ENCODE data around the gene DNMT1. TPM values are rescaled to one million over a fixed set of nuclear protein-coding genes. Genes with fewer than 3 reads are reported as not detected.

Gene DNMT1
- total RNA-seq, 2 donors from 2014 or later = 322 to 576 TPM

- Mint-ChIP-seq H3K9me3 (no peaks in the 10 kb centered on the region), H3K4me3 (no peak overlapping the region), H3K4me1 (ENCODE audit: low read depth in 2 of 2) (peaks cover 7 to 20% of the 10 kb centered on the region in 2 donors), H3K27ac (peak overlapping the region in 1 of 2 donors; percentile 60), H3K36me3 (peaks cover 5% of the 10 kb centered on the region), H3K27me3 (no peaks in the 10 kb centered on the region)
- no peak for ATAC-seq
- DNase-seq (ENCODE audit: low spot score) = no peak
These were observed 102.0 kb downstream of the DNMT1 start for GRCh38 chr19:10092648-10093294.

- Mint-ChIP-seq H3K9me3 (no peaks in the 10 kb centered on the region), H3K27me3 (no peaks in the 10 kb centered on the region), H3K4me3 (no peak overlapping the region), H3K4me1 (ENCODE audit: low read depth in 2 of 2) (peaks cover 13 to 26% of the 10 kb centered on the region in 2 donors), H3K36me3 (peaks cover 5% of the 10 kb centered on the region), H3K27ac (peak overlapping the region in 1 of 2 donors; percentile 74)
- DNase-seq (ENCODE audit: low spot score) (no peak), ATAC-seq (no peak)
These were observed 102.7 kb downstream of the DNMT1 start for GRCh38 chr19:10091895-10092641.

DNA sequence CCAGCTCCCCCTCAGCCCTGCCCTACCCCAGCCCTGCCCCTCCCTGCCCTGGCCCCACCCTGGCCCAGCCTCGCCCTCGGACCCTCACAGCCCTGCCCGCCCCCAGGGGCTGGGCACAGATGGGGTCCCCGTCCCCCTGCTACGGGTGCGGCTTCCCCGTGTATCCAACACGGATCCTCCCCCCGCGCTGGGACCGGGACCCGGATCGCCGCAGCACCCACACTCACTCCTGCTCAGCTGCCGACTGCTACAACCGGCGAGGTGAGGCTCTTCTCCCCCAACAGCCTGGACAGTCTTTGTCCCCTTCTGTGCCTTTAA is 103.4 kb downstream of the DNMT1 start:
- Mint-ChIP-seq H3K4me1 (ENCODE audit: low read depth in 2 of 2) (peaks cover 13 to 23% of the 10 kb centered on the region in 2 donors), H3K36me3 (peaks cover 5% of the 10 kb centered on the region), H3K27me3 (no peaks in the 10 kb centered on the region), H3K27ac (peak overlapping the region in 1 of 2 donors; percentile 74), H3K4me3 (no peak overlapping the region), H3K9me3 (no peaks in the 10 kb centered on the region)
- no peak for DNase-seq (ENCODE audit: low spot score)
- ATAC-seq = no peak

- peaks cover 5% of the 10 kb centered on the region for H3K36me3 Mint-ChIP-seq
- ATAC-seq (no peak), DNase-seq (ENCODE audit: low spot score) (no peak)
- H3K27ac Mint-ChIP-seq = peak overlapping the region in 1 of 2 donors; percentile 47
- H3K4me1 Mint-ChIP-seq (ENCODE audit: low read depth in 2 of 2) = peaks cover 13 to 27% of the 10 kb centered on the region in 2 donors
- no peaks in the 10 kb centered on the region for H3K9me3 Mint-ChIP-seq
- no peaks in the 10 kb centered on the region for H3K27me3 Mint-ChIP-seq
- H3K4me3 Mint-ChIP-seq = no peak overlapping the region
These were observed 104.9 kb downstream of the DNMT1 start for GRCh38 chr19:10089801-10090375.

DNA sequence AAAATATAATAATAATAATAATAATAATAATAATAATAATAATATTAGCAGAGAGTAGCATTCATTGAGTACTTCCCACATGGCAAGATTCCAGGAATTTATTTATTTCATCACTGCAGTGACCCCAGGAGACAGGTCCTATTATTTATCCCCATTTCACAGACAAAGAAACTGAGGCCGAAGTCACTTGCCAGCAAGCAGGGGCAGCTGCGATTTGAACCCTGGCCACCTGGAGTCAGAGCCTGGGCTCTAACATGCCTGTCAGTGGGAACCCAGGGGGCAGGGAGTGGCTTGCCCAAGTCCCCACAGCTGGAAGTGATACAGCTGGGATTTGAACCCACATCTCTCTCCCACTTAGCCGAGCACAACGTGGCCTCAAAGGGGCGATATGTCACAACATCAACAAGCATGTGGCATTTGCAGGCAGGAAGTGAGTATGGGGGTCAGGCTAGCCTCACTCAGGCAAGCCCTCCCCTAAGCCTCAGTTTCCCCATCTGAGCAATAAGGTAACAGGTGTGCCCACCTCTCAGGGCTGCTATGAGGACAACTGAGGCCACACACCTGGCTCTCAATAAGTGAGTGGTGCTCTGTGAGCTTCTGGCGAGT is 105.7 kb downstream of the DNMT1 start:
- ATAC-seq = no peak
- peaks cover 13 to 27% of the 10 kb centered on the region in 2 donors for H3K4me1 Mint-ChIP-seq (ENCODE audit: low read depth in 2 of 2)
- no peak overlapping the region for H3K27ac Mint-ChIP-seq
- H3K27me3 Mint-ChIP-seq = no peaks in the 10 kb centered on the region
- H3K9me3 Mint-ChIP-seq = no peaks in the 10 kb centered on the region
- no peak for DNase-seq (ENCODE audit: low spot score)
- peaks cover 5% of the 10 kb centered on the region for H3K36me3 Mint-ChIP-seq
- H3K4me3 Mint-ChIP-seq = no peak overlapping the region

DNA sequence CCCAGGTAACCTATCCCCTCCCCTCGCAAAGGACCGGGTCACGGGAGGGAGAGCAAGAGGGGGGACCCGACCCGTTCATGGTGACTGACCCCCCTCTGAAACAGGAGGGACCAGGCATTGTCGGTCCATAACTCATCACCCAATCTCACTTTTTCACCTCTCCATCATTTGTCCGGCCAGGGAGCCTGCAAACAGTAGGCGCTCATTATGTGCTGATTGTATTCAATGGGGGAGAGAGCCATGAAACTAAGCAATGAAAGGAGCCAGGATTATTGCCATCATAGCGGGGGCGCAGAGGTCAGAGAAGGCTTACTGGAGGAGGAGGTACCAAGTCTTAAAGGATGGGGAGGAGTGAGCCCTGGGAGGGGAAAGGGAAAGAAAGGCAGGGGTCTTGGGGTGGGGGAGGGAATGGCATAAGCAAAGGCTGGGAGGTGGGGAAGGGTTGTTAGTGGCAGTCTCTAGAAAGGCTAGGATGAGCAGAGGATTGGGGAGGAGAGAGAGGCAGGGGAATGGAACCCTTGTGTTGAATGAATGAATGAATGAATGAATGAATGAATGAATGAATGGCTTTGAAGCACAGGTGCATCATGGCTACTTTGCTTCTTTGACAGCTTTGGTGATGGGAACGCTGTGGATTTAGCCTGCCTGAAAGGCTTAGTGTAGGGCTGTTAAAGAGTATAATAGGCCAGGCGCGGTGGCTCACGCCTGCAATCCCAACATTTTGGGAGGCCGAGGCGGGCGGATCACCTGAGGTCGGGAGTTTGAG is 107.3 kb downstream of the DNMT1 start:
- no peaks in the 10 kb centered on the region for H3K36me3 Mint-ChIP-seq

GRCh38 chr19:10086591-10087192 is 108.1 kb downstream of the DNMT1 start:
- Mint-ChIP-seq H3K27me3 (no peaks in the 10 kb centered on the region), H3K4me3 (peak overlapping the region; percentile 70), H3K36me3 (no peaks in the 10 kb centered on the region), H3K4me1 (ENCODE audit: low read depth in 2 of 2) (peaks cover 10 to 18% of the 10 kb centered on the region in 2 donors), H3K27ac (peak overlapping the region; percentile 55 to 77), H3K9me3 (no peaks in the 10 kb centered on the region)
- ATAC-seq = no peak
- no peak for DNase-seq (ENCODE audit: low spot score)

More for the DNA sequence above, 107.3 kb downstream of the DNMT1 start:
- Mint-ChIP-seq H3K9me3 (no peaks in the 10 kb centered on the region), H3K27me3 (no peaks in the 10 kb centered on the region), H3K4me1 (ENCODE audit: low read depth in 2 of 2) (peaks cover 13 to 22% of the 10 kb centered on the region in 2 donors), H3K4me3 (peak overlapping the region; percentile 70), H3K27ac (peak overlapping the region; percentile 55 to 77)
- no peak for ATAC-seq
- no peak for DNase-seq (ENCODE audit: low spot score)

- peak; percentile 96 to 98 for ATAC-seq
- H3K4me1 Mint-ChIP-seq (ENCODE audit: low read depth in 2 of 2) = peaks cover 7 to 16% of the 10 kb centered on the region in 2 donors
- peak within 1 kb of the TSS; percentile 90 for H3K4me3 Mint-ChIP-seq
- H3K27me3 Mint-ChIP-seq = no peaks in the 10 kb centered on the region
- no peaks in the 10 kb centered on the region for H3K36me3 Mint-ChIP-seq
- peak within 1 kb of the TSS; percentile 71 to 78 for H3K27ac Mint-ChIP-seq
- H3K9me3 Mint-ChIP-seq = no peaks in the 10 kb centered on the region
- peak; percentile 89 for DNase-seq (ENCODE audit: low spot score)
These were observed 108.8 kb downstream of the DNMT1 start, which contains the start of gene SHFL for GRCh38 chr19:10085641-10086590. TSS of gene SHFL (plus strand) at chr19:10086317. CDS start at chr19:10086428, 111 bp downstream.

DNA sequence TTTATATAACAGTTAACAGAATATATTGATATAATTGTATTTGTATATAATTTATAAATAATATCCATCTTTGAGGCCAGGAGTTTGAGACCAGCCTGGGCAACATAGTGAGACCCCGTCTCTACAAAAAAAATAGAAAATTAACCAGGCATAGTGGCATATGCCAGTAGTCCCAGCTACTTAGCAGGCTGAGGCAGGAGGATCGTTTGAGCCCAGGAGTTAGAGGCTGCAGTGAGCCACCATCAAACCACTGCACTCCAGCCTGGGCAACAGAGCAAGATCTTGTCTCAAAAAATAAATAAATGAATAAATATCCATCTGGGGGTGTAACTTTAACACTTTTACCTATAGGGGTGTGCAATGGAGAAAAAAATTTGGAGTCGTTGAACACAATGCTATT is 110.0 kb downstream of the DNMT1 start:
- H3K36me3 Mint-ChIP-seq = no peaks in the 10 kb centered on the region
- H3K27ac Mint-ChIP-seq = peak overlapping the region in 1 of 2 donors; percentile 78
- H3K4me3 Mint-ChIP-seq = peak overlapping the region; percentile 90
- DNase-seq (ENCODE audit: low spot score) (no peak), ATAC-seq (no peak)
- no peaks in the 10 kb centered on the region for H3K27me3 Mint-ChIP-seq
- H3K9me3 Mint-ChIP-seq = no peaks in the 10 kb centered on the region
- H3K4me1 Mint-ChIP-seq (ENCODE audit: low read depth in 2 of 2) = peaks cover 7 to 12% of the 10 kb centered on the region in 2 donors

DNA sequence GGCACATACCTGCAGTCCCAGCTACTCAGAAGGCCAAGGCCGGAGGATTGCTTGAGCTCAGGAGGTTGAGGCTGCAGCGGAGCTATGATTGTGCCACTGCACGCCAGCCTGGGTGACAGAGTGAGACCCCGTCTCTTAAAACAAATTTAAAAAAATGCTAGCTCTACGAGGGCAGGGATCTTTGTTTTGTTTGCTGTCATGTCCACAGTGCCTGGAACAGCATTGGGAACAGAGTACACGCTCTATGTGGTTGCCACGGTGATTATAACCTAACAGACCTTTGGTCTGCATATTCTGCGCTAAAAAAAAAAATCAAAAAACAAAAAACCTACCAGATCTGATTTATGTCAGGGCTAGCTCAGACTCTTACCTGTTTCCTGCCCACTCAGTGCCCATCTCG is 110.8 kb downstream of the DNMT1 start:
- ATAC-seq (no peak), DNase-seq (ENCODE audit: low spot score) (no peak)
- Mint-ChIP-seq H3K27ac (no peak overlapping the region), H3K36me3 (no peaks in the 10 kb centered on the region), H3K4me3 (no peak overlapping the region), H3K27me3 (no peaks in the 10 kb centered on the region), H3K9me3 (no peaks in the 10 kb centered on the region), H3K4me1 (ENCODE audit: low read depth in 2 of 2) (peaks cover 7 to 12% of the 10 kb centered on the region in 2 donors)
